Sigmoid colon (tissue), 4 donors: ENCODE measurements around the gene TMPO.

Experiments used
- EP300 ChIP-seq, 4 donors: sonication (generic); formaldehyde crosslinking; IDR thresholded peaks; one replicate each; pipeline ENCODE4 v1.6.1; 2017; ENCODE audit warnings: antibody characterized with exemption in 4 of 4
- POLR2A ChIP-seq, 2 donors: fragments of 450-650 bp; IDR thresholded peaks; one replicate each; pipeline ENCODE4 v1.6.1; 2016; ENCODE audit warnings: antibody characterized with exemption in 2 of 2, mild to moderate bottlenecking in 2 of 2, moderate library complexity in 2 of 2
- TF ChIP-seq, protein P1 (sequence below), 4 experiments: fragments of 450-650 bp in 3 of 4; fragments of 200-600 bp in 1 of 4; IDR thresholded peaks; one replicate each; pipeline ENCODE4 v1.5.1; 2016 to 2019; ENCODE audit warnings: antibody characterized with exemption in 4 of 4, mild to moderate bottlenecking in 3 of 4, moderate library complexity in 2 of 4

DNA sequence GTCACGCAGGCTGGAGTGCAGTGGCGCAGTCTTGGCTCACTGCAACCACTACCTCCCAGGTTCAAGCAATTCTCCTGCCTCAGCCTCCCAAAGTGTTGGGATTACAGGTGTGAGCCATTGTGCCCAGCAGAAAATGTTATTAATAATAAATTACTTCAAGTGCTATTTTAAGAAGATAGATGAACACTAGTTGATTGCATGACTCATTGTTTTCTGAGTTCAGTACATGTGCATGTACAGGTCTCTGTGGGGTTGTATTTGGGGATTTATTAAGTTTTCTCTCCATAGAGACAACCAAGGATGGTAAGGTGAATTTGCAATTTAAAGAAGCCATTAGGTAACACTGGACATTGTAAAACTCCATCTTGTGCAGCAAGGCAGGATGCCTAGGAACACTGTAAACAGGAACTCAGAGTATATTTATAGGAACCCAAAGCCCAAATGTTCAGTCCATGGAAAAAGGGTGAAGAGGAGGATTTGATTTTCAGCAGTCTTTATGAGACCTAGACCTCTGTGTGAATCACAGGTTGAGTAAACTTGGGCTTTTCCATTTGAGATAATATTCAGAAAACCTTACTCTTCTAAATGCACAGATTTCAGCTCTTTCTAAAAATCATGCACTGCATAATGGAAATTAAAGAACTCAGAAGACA is 49.3 kb upstream of the TMPO start:
- TF ChIP-seq EP300 (IDR thresholded peaks at IDR 0.05) (no peak), POLR2A (IDR thresholded peaks at IDR 0.05) (no peak)
- TF ChIP-seq, protein P1, sequence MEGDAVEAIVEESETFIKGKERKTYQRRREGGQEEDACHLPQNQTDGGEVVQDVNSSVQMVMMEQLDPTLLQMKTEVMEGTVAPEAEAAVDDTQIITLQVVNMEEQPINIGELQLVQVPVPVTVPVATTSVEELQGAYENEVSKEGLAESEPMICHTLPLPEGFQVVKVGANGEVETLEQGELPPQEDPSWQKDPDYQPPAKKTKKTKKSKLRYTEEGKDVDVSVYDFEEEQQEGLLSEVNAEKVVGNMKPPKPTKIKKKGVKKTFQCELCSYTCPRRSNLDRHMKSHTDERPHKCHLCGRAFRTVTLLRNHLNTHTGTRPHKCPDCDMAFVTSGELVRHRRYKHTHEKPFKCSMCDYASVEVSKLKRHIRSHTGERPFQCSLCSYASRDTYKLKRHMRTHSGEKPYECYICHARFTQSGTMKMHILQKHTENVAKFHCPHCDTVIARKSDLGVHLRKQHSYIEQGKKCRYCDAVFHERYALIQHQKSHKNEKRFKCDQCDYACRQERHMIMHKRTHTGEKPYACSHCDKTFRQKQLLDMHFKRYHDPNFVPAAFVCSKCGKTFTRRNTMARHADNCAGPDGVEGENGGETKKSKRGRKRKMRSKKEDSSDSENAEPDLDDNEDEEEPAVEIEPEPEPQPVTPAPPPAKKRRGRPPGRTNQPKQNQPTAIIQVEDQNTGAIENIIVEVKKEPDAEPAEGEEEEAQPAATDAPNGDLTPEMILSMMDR (IDR thresholded peaks at IDR 0.05) = no peak
